IPS-18c (cell line): ENCODE data around the gene KRT37.
"Not testable (repeated sequence)": the region's sequence is repeated elsewhere in the genome, so short reads cannot be mapped to it uniquely, and the experiment has no call there.

Experiments
- H3K4me3 ChIP-seq: 2 replicates; pipeline ENCODE4 v1.7.0; 2013; ENCODE audit warnings: low read depth, mild to moderate bottlenecking, low read length, moderate library complexity; ENCODE audit not compliant: insufficient read depth
- H3K9me3 ChIP-seq: one replicate; pipeline ENCODE4 v1.6.1; 2013; ENCODE audit warnings: mild to moderate bottlenecking, low read length, moderate library complexity; ENCODE audit not compliant: control insufficient read depth, insufficient read depth

The KRT37 gene

GRCh38 chr17:41442739-41443138, 18.4 kb upstream of the KRT37 start:
- Histone ChIP-seq H3K9me3 (peaks cover 2% of the 10 kb centered on the region), H3K4me3 (no peak overlapping the region)

- no peak within 1 kb of the TSS for H3K4me3 ChIP-seq
Observed at GRCh38 chr17:41440531-41441033, 16.2 kb upstream of the KRT37 start, which contains the start of gene KRT38. TSS of gene KRT38 (minus strand) at chr17:41440983. CDS start at chr17:41440921, 62 bp downstream.

GRCh38 chr17:41439375-41439774, 15.0 kb upstream of the KRT37 start:
- Histone ChIP-seq H3K4me3 (no peak overlapping the region), H3K9me3 (no peaks in the 10 kb centered on the region)

More at GRCh38 chr17:41440531-41441033, 16.2 kb upstream of the KRT37 start, which contains the start of gene KRT38:
- H3K9me3 ChIP-seq, result no peaks in the 10 kb centered on the region

GRCh38 chr17:41437769-41438168, 13.4 kb upstream of the KRT37 start:
- Histone ChIP-seq H3K4me3 (no peak overlapping the region), H3K9me3 (no peaks in the 10 kb centered on the region)

GRCh38 chr17:41437254-41437653, 12.9 kb upstream of the KRT37 start:
- no peak overlapping the region for H3K4me3 ChIP-seq
- H3K9me3 ChIP-seq, result no peaks in the 10 kb centered on the region

- no peak overlapping the region for H3K4me3 ChIP-seq
- H3K9me3 ChIP-seq, result no peaks in the 10 kb centered on the region
Observed at GRCh38 chr17:41434415-41434814, 10.0 kb upstream of the KRT37 start.

GRCh38 chr17:41434005-41434404, 9.6 kb upstream of the KRT37 start:
- no peaks in the 10 kb centered on the region for H3K9me3 ChIP-seq
- no peak overlapping the region for H3K4me3 ChIP-seq

GRCh38 chr17:41433586-41433985, 9.2 kb upstream of the KRT37 start:
- H3K4me3 ChIP-seq, result no peak overlapping the region
- H3K9me3 ChIP-seq, result no peaks in the 10 kb centered on the region

- not testable (repeated sequence) for H3K9me3 ChIP-seq, H3K4me3 ChIP-seq
Observed at GRCh38 chr17:41430376-41430775, 6.0 kb upstream of the KRT37 start.

GRCh38 chr17:41429667-41430066, 5.3 kb upstream of the KRT37 start:
- Histone ChIP-seq H3K9me3 (no peaks in the 10 kb centered on the region), H3K4me3 (no peak overlapping the region)

- H3K4me3 ChIP-seq, result no peak overlapping the region
- H3K9me3 ChIP-seq, result no peaks in the 10 kb centered on the region
Observed at GRCh38 chr17:41428591-41429291, 4.4 kb upstream of the KRT37 start.

- not testable (repeated sequence) for H3K9me3 ChIP-seq, H3K4me3 ChIP-seq
Observed at GRCh38 chr17:41422586-41422985, 1.8 kb downstream of the KRT37 start.

GRCh38 chr17:41421617-41422016, 2.8 kb downstream of the KRT37 start:
- no peaks in the 10 kb centered on the region for H3K9me3 ChIP-seq

GRCh38 chr17:41421116-41421515, 3.3 kb downstream of the KRT37 start:
- Histone ChIP-seq H3K4me3 (no peak overlapping the region), H3K9me3 (no peaks in the 10 kb centered on the region)

More at GRCh38 chr17:41421617-41422016, 2.8 kb downstream of the KRT37 start:
- no peak overlapping the region for H3K4me3 ChIP-seq

GRCh38 chr17:41420134-41420533, 4.3 kb downstream of the KRT37 start:
- Histone ChIP-seq H3K9me3 (no peaks in the 10 kb centered on the region), H3K4me3 (no peak overlapping the region)

GRCh38 chr17:41419716-41420115, 4.7 kb downstream of the KRT37 start:
- Histone ChIP-seq H3K4me3 (no peak overlapping the region), H3K9me3 (no peaks in the 10 kb centered on the region)

GRCh38 chr17:41418116-41418860, 6.1 kb downstream of the KRT37 start:
- H3K4me3 ChIP-seq, result no peak overlapping the region
- no peaks in the 10 kb centered on the region for H3K9me3 ChIP-seq

GRCh38 chr17:41417576-41418015, 6.8 kb downstream of the KRT37 start:
- Histone ChIP-seq H3K4me3 (no peak overlapping the region), H3K9me3 (no peaks in the 10 kb centered on the region)
